ENCODE measurements around the gene SNX17. TPM values are rescaled to one million over a fixed set of nuclear protein-coding genes. Genes with fewer than 3 reads are reported as not detected.

Gene SNX17
- total RNA-seq, 4 donors from 2014 or later, result 71.6 to 115 (median 102) TPM

DNA sequence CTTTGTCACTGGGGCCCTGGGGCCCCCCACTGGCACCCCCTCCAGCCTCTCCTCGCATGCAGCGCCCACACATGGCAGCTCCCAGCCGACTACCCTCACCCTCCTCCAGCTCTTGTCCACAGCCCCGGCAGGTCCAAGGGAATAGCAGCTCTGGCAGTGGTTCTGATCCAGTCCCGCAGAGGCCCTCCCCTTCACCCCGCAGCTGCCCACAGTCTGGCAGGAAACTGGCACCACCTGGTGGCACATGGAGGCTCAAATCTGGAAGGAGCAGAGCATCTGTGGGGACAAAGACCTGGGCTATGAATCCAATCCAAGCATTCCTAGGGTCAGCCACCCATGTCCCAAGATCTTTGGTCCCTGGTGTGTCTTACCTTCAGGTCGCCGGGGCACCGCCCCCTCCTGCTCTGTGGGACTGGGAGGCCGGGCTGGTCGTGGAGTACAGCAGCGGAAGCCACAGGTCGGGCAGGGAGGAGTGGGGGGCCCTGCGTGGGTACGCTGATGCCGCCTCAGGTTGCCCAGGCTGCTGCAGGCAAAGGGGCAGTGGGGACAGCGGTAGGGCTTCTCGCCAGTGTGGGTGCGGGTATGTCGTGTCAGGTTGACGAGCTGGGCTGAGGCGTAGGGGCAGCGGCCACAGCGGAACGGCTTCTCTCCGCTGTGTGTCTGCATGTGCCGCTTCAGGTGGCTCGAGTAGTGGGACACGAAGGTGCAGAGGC, 7.8 kb downstream of the SNX17 start:
- TF ChIP-seq, protein P1, sequence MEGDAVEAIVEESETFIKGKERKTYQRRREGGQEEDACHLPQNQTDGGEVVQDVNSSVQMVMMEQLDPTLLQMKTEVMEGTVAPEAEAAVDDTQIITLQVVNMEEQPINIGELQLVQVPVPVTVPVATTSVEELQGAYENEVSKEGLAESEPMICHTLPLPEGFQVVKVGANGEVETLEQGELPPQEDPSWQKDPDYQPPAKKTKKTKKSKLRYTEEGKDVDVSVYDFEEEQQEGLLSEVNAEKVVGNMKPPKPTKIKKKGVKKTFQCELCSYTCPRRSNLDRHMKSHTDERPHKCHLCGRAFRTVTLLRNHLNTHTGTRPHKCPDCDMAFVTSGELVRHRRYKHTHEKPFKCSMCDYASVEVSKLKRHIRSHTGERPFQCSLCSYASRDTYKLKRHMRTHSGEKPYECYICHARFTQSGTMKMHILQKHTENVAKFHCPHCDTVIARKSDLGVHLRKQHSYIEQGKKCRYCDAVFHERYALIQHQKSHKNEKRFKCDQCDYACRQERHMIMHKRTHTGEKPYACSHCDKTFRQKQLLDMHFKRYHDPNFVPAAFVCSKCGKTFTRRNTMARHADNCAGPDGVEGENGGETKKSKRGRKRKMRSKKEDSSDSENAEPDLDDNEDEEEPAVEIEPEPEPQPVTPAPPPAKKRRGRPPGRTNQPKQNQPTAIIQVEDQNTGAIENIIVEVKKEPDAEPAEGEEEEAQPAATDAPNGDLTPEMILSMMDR (IDR thresholded peaks at IDR 0.05; ENCODE audit: low read depth), result no peak

DNA sequence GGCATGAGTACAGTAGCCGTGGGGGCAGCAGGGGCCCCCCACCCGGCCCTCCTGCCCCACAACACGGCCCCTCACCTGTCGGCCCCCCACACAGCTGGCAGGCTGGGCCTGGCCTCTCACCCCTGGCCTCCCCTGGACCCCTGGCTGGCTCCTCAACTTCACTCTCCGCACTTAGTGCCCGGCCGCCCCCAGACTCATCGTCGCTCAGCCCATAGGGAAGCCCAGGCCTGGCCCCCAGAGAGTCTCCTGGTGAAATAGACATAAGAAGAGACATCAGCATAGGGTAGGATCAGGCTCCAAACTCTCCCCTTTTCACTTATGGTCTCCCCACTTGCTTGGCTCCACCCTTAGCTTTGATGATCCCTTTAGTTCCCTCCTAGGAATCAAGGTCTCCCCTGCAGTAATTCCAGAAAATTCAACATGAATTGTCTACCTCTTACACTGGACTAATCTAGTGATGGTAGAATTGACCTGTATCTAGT, 8.4 kb downstream of the SNX17 start:
- TF ChIP-seq, protein P1 (IDR thresholded peaks at IDR 0.05; ENCODE audit: low read depth), result no peak

DNA sequence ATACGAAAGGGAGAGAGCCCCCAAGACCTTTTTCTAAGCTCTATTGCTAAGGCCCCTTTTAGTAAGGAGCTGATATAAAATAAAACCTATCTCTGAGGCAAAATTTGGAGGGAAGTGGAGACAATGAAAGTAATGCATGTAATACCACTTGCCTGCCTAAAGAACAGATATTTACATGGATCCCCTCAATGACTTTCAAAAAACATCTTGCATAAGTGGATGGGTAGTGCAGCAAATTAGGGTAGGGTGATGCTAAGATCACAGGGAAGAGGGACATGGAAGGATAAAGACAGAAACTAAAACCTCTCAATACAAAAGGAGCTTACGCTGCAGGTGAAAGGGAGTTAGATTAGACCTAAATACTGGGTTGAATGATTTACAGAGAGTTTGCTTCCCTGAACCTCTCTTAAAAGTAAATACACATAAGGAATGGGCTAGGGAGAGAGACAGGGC, 9.0 kb downstream of the SNX17 start:
- TF ChIP-seq, protein P1 (IDR thresholded peaks at IDR 0.05; ENCODE audit: low read depth), result no peak

DNA sequence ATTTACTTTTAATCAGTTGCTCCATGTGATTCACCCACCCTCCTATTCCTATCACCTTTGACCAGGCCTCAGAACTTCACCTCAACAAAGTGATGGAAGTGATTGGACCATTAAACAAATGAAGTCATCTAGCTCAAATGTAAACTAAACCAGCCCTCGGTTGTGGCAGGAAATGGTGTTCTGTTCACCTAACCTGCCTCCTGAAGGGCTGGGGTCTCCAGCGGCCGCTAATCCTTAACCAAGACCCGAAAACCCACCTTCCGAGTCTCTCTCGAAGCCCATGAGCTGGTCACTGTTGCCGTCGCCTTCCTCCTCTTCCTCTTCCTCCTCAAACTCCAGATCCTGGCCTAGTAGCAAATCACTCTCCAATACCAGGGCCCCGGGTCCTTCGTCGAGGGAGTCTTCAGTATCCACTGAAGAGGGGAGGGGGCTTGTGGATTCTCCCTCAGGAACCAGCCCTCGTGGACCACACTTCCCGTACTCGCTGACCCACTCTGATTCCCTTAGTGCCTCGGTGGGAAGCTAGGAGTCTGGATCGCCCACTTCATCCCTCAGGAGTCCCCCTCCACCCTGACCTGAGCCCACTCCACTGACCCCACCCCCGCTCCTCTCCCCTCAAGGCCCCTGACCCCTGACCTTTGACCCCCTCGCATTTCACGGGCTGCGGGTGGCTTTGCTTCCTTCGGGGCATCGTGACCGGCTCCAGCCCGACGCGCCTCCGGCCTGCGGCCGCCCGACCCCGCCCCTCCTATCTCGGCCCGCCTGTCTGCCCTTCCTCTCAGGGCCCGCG, 9.6 kb downstream of the SNX17 start:
- TF ChIP-seq, protein P1 (IDR thresholded peaks at IDR 0.05; ENCODE audit: low read depth), result no peak

DNA sequence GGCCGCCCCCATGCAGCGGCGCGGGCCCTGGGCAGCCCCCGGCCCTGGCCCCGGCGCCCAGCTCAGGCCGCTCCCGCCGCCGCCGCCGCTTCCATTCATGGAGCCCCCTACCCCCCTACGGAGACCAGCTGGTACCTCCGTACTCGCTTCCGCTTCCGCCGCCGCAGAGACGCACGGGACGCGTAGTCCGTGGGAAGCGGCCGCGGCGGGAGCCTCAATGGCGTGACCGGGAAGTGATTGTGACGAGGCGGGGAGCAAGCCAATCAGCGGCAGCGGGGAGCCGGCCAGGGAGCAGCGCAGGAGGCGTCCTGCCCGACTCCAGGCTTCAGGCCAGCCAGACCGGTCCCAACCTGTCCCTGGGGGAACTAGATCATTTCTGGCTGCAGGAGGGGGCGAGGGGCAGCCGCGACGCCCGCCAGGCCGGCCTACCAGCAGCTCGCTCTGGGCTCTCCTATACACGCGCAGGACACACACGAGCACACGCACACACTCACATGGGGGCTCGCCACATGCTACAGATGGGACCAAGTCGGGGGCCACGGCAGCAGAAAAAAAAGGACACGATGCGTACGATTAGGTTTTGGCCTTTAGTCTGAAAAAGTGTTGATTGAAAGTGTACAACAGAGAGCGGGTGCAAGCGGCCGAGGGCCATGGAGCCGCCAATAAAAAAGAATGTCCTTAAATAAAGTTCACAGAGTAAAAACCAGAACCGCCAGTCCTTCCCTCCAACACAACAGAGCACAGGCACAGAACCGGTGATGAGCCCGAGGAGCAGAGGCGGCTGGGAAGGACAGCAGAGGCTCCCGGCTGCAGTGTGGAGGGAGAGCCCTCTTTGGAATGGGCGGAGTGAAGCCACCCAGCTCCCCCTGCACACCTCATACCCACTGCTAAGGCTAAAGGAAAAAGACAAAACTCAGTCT, 10.5 kb downstream of the SNX17 start, which contains the start of gene ZNF513:
ZNF513 (minus strand) TSS at position 109 of the 920 bp plus-strand sequence. CDS start 208 bp downstream, outside the sequence.
- TF ChIP-seq, protein P1 (IDR thresholded peaks at IDR 0.05; ENCODE audit: low read depth), result no peak

DNA sequence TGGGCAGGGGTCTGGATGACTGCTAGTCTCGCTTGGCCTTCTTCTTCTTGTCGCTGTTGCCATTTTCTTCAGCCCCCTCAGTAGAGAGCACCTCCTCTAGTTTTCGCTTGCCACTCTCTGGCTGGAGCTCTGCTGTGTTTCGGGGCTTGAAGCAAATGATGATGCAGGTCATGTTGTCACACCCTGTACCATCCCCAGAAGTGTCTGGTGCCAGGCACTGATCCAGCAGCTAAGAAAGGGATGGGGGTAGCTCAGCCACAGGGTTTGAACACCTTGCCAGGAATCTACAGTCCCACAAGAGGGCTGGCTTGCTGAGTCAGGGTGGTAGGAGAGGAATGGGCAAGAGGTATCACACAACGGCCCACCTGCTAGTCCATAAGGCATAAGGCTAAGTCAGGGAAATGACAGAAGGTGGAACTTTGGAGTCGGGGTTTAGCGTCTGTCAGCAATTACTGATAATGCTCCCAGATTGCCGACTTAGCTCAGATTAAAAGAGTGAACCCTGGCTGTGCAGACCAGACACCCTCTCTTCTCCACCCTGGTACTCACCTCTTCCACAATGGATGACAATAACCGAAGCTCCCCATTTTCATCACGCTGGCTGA, 11.3 kb downstream of the SNX17 start:
- TF ChIP-seq, protein P1 (IDR thresholded peaks at IDR 0.05; ENCODE audit: low read depth), result no peak
